ENCODE data around the gene STARD3.
"Not testable (repeated sequence)": the region's sequence is repeated elsewhere in the genome, so short reads cannot be mapped to it uniquely, and the experiment has no call there.

STARD3 gene

GRCh38 chr17:39706921-39707337, 70.0 kb downstream of the STARD3 start:
- DNase-seq (ENCODE audit: low read depth in 2 of 3, low spot score in 2 of 3), result no peak

GRCh38 chr17:39709319-39709997, 72.5 kb downstream of the STARD3 start:
- no peak for DNase-seq (ENCODE audit: low read depth in 2 of 3, low spot score in 2 of 3)

GRCh38 chr17:39709998-39710964, 73.3 kb downstream of the STARD3 start:
- DNase-seq (ENCODE audit: low read depth in 2 of 3, low spot score in 2 of 3), result no peak

- not testable (repeated sequence) for DNase-seq (ENCODE audit: low read depth in 2 of 3, low spot score in 2 of 3)
Observed at GRCh38 chr17:39711071-39711470, 74.1 kb downstream of the STARD3 start.

GRCh38 chr17:39711851-39712250, 74.9 kb downstream of the STARD3 start:
- DNase-seq (ENCODE audit: low read depth in 2 of 3, low spot score in 2 of 3), result no peak

Data from activated CD8-positive, alpha-beta memory T cell treated with anti-CD3 and anti-CD28 coated beads for 48 hours (primary cell).